ENCODE data around the gene LRRC17. TPM values are rescaled to one million over a fixed set of nuclear protein-coding genes. Genes with fewer than 3 reads are reported as not detected.

The LRRC17 gene
- total RNA-seq, 1 experiment from 2014 or later, result 0.47 TPM

DNA sequence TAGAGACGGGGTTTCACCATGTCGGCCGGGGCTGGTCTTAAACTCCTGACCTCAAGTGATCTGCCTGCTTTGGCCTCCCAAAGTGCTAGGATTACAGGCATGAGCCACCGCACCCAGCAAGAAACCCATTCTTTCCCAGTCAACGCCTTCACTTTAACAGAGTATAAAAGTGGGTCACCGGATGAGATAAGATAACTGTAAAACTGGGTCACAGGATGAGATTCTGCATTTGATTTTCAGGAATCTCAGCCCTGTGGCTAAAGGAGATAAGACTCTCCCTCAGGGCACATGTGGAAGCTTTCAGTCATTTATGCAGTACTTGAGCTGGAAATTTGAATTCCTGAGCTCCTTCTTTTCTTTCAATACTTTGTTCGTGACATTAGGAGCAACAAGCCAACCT is 70.8 kb downstream of the LRRC17 start:
- CTCF ChIA-PET, result no interaction called here
- Histone ChIP-seq H3K9me3 (ENCODE audit: control insufficient read depth in 1 of 2, insufficient read depth in 1 of 2, low read depth in 1 of 2, low read length in 2 of 2) (0 out of 4 replicates have a peak, but pooled peaks cover 4% of the 10 kb centered on the region in 2 experiments), H3K4me1 (ENCODE audit: control insufficient read depth in 1 of 2, insufficient read depth in 2 of 2, low read length in 2 of 2) (peaks cover 5% of the 10 kb centered on the region in 2 experiments), H3K4me3 (replicated peaks in 1 of 2; ENCODE audit: low read depth in 1 of 2, low read length in 2 of 2) (no peak overlapping the region), H4K20me1 (ENCODE audit: insufficient read depth) (no peaks in the 10 kb centered on the region), H2AFZ (ENCODE audit: low read depth, low read length, poor library complexity, severe bottlenecking) (no peak overlapping the region), H3K27ac (ENCODE audit: low read depth, low read length) (no peak overlapping the region), H3K27me3 (ENCODE audit: insufficient read depth, low read length) (no peaks in the 10 kb centered on the region), H3K9ac (ENCODE audit: low read length) (no peak overlapping the region), H3K36me3 (ENCODE audit: control insufficient read depth in 1 of 2, insufficient read depth in 2 of 2, low read length in 2 of 2) (no peaks in the 10 kb centered on the region), H3K4me2 (ENCODE audit: low read length) (no peak overlapping the region), H3K9me2 (ENCODE audit: insufficient read depth) (no peaks in the 10 kb centered on the region), H3K79me2 (ENCODE audit: insufficient read depth, low read length) (no peaks in the 10 kb centered on the region)
- BruUV-seq (replicated peaks), result no TSS peak
- DNase-seq (ENCODE audit: low read depth, low spot score) (no peak), ATAC-seq (no peak)
- intact Hi-C loops (cut with micrococcal nuclease), result no loop called here
- RAD21 ChIA-PET (ENCODE audit: low non-redundant PET in 1 of 2, low total read pairs in 2 of 2, uncharacterized antibody in 2 of 2, unreplicated experiment in 2 of 2), result no interaction called here
- TF ChIP-seq ZNF274 (IDR thresholded peaks at IDR 0.05; ENCODE audit: low read depth, low read length) (no peak), TCF7L2 (IDR thresholded peaks at IDR 0.05; ENCODE audit: borderline replicate concordance, extremely low read depth, insufficient read depth, insufficient read length) (no peak), EZH2phosphoT487 (IDR thresholded peaks at IDR 0.05; ENCODE audit: borderline replicate concordance) (no peak), POLR2AphosphoS5 (IDR thresholded peaks at IDR 0.05; ENCODE audit: low read depth, low read length) (no peak), CEBPB (IDR thresholded peaks at IDR 0.05; ENCODE audit: low read depth) (no peak), SRF (IDR thresholded peaks at IDR 0.05; ENCODE audit: low read depth) (no peak), JUND (IDR thresholded peaks at IDR 0.05) (no peak), POLR2A (IDR thresholded peaks at IDR 0.05; ENCODE audit: borderline replicate concordance, extremely low read depth, insufficient read depth, insufficient read length) (no peak), SIN3A (IDR thresholded peaks at IDR 0.05; ENCODE audit: low read depth) (no peak), FOSL1 (IDR thresholded peaks at IDR 0.05; ENCODE audit: low read depth) (no peak)
- TF ChIP-seq, protein P1, sequence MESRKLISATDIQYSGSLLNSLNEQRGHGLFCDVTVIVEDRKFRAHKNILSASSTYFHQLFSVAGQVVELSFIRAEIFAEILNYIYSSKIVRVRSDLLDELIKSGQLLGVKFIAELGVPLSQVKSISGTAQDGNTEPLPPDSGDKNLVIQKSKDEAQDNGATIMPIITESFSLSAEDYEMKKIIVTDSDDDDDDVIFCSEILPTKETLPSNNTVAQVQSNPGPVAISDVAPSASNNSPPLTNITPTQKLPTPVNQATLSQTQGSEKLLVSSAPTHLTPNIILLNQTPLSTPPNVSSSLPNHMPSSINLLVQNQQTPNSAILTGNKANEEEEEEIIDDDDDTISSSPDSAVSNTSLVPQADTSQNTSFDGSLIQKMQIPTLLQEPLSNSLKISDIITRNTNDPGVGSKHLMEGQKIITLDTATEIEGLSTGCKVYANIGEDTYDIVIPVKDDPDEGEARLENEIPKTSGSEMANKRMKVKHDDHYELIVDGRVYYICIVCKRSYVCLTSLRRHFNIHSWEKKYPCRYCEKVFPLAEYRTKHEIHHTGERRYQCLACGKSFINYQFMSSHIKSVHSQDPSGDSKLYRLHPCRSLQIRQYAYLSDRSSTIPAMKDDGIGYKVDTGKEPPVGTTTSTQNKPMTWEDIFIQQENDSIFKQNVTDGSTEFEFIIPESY (IDR thresholded peaks at IDR 0.05; ENCODE audit: extremely low read depth, insufficient replicate concordance, low read length), result no peak
- TF ChIP-seq, protein P2, sequence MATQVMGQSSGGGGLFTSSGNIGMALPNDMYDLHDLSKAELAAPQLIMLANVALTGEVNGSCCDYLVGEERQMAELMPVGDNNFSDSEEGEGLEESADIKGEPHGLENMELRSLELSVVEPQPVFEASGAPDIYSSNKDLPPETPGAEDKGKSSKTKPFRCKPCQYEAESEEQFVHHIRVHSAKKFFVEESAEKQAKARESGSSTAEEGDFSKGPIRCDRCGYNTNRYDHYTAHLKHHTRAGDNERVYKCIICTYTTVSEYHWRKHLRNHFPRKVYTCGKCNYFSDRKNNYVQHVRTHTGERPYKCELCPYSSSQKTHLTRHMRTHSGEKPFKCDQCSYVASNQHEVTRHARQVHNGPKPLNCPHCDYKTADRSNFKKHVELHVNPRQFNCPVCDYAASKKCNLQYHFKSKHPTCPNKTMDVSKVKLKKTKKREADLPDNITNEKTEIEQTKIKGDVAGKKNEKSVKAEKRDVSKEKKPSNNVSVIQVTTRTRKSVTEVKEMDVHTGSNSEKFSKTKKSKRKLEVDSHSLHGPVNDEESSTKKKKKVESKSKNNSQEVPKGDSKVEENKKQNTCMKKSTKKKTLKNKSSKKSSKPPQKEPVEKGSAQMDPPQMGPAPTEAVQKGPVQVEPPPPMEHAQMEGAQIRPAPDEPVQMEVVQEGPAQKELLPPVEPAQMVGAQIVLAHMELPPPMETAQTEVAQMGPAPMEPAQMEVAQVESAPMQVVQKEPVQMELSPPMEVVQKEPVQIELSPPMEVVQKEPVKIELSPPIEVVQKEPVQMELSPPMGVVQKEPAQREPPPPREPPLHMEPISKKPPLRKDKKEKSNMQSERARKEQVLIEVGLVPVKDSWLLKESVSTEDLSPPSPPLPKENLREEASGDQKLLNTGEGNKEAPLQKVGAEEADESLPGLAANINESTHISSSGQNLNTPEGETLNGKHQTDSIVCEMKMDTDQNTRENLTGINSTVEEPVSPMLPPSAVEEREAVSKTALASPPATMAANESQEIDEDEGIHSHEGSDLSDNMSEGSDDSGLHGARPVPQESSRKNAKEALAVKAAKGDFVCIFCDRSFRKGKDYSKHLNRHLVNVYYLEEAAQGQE (IDR thresholded peaks at IDR 0.05; ENCODE audit: low read depth), result no peak
- POLR2A ChIA-PET, result no interaction called here

All from HCT116 (cell line).